Activated T-helper 2 cell treated with anti-CD3 and anti-CD28 coated beads, Interferon-gamma antibody, Interleukin-2, Interleukin-4, amounts not matched to agents 10 μg/mL and 5 μg/mL and 100 μg/mL, durations not matched to agents 14 hours and 24 hours and 36 hours (primary cell): ENCODE results near the gene IFIT2. TPM values are rescaled to one million over a fixed set of nuclear protein-coding genes. Genes with fewer than 3 reads are reported as not detected.
"Not testable (repeated sequence)": the region's sequence is repeated elsewhere in the genome, so short reads cannot be mapped to it uniquely, and the experiment has no call there.

Source experiments
- DNase-seq: peaks from one replicate; pipeline ENCODE4 v3.0.0; 2021; ENCODE audit warnings: low spot score
- H3K27ac Mint-ChIP-seq: one replicate; pipeline ENCODE4 v1.8.0; 2021; ENCODE audit warnings: mixed read lengths
- H3K27me3 Mint-ChIP-seq: one replicate; pipeline ENCODE4 v1.8.0; 2021; ENCODE audit warnings: low read depth, mixed read lengths
- H3K36me3 Mint-ChIP-seq: one replicate; pipeline ENCODE4 v1.8.0; 2021; ENCODE audit warnings: low read depth, mixed read lengths
- H3K4me1 Mint-ChIP-seq: one replicate; pipeline ENCODE4 v1.8.0; 2021; ENCODE audit warnings: low read depth, mixed read lengths
- H3K4me3 Mint-ChIP-seq: one replicate; pipeline ENCODE4 v1.8.0; 2021; ENCODE audit warnings: low read depth, mild to moderate bottlenecking, moderate library complexity, mixed read lengths
- H3K9me3 Mint-ChIP-seq: one replicate; pipeline ENCODE4 v1.8.0; 2021; ENCODE audit warnings: mixed read lengths
- intact Hi-C: fragments of 100-400 bp; cut with micrococcal nuclease; formaldehyde crosslinking; loops from one replicate; pipeline ENCODE4 v1.15.1; 2023
- total RNA-seq: library from RNA; stranded (reverse); gene quantifications from 2 replicates; pipeline ENCODE4 v1.2.3, GENCODE V29; 2022

The IFIT2 gene
- total RNA-seq, 1 donor from 2014 or later = 0.82 TPM

- H3K36me3 Mint-ChIP-seq = peaks cover 17% of the 10 kb centered on the region
- peaks cover 24% of the 10 kb centered on the region for H3K4me1 Mint-ChIP-seq
- H3K9me3 Mint-ChIP-seq = peaks cover 7% of the 10 kb centered on the region
- intact Hi-C loops = loop anchor here (5.0 kb wide), 1 partner anchor 88 kb away; the partner anchor contains the start of gene IFIT1
- H3K27ac Mint-ChIP-seq = no peak overlapping the region
- no peak overlapping the region for H3K4me3 Mint-ChIP-seq
- no peak for DNase-seq
- H3K27me3 Mint-ChIP-seq = peaks cover 13% of the 10 kb centered on the region
Measured at GRCh38 chr10:89304446-89304845, 2.6 kb downstream of the IFIT2 start.

GRCh38 chr10:89304925-89305324, 3.1 kb downstream of the IFIT2 start:
- intact Hi-C loops = loop anchor here (5.0 kb wide), 1 partner anchor 87 kb away; the partner anchor contains the start of gene IFIT1
- Mint-ChIP-seq H3K4me1 (peaks cover 24% of the 10 kb centered on the region), H3K27ac (no peak overlapping the region), H3K4me3 (no peak overlapping the region), H3K27me3 (peaks cover 15% of the 10 kb centered on the region), H3K9me3 (peaks cover 2% of the 10 kb centered on the region), H3K36me3 (peaks cover 16% of the 10 kb centered on the region)
- DNase-seq = no peak

GRCh38 chr10:89305766-89306433, 4.1 kb downstream of the IFIT2 start:
- no peak for DNase-seq
- peaks cover 23% of the 10 kb centered on the region for H3K4me1 Mint-ChIP-seq
- no peaks in the 10 kb centered on the region for H3K9me3 Mint-ChIP-seq
- H3K4me3 Mint-ChIP-seq = no peak overlapping the region
- H3K27ac Mint-ChIP-seq = no peak overlapping the region
- peaks cover 16% of the 10 kb centered on the region for H3K36me3 Mint-ChIP-seq
- H3K27me3 Mint-ChIP-seq = peaks cover 17% of the 10 kb centered on the region
- intact Hi-C loops = no loop called here

- no peaks in the 10 kb centered on the region for H3K9me3 Mint-ChIP-seq
- peaks cover 16% of the 10 kb centered on the region for H3K36me3 Mint-ChIP-seq
- no peak for DNase-seq
- H3K27me3 Mint-ChIP-seq = peaks cover 17% of the 10 kb centered on the region
- intact Hi-C loops = no loop called here
- H3K4me1 Mint-ChIP-seq = peaks cover 15% of the 10 kb centered on the region
- no peak overlapping the region for H3K27ac Mint-ChIP-seq
- no peak overlapping the region for H3K4me3 Mint-ChIP-seq
Measured at GRCh38 chr10:89306434-89307268, 4.8 kb downstream of the IFIT2 start.

GRCh38 chr10:89307269-89307577, 5.4 kb downstream of the IFIT2 start:
- peaks cover 16% of the 10 kb centered on the region for H3K36me3 Mint-ChIP-seq
- DNase-seq = no peak
- H3K9me3 Mint-ChIP-seq = no peaks in the 10 kb centered on the region
- H3K27me3 Mint-ChIP-seq = peaks cover 22% of the 10 kb centered on the region
- H3K4me3 Mint-ChIP-seq = no peak overlapping the region
- H3K27ac Mint-ChIP-seq = no peak overlapping the region
- intact Hi-C loops = no loop called here
- peaks cover 9% of the 10 kb centered on the region for H3K4me1 Mint-ChIP-seq

- DNase-seq = no peak
- no peak overlapping the region for H3K27ac Mint-ChIP-seq
- no peak overlapping the region for H3K4me3 Mint-ChIP-seq
- H3K36me3 Mint-ChIP-seq = peaks cover 16% of the 10 kb centered on the region
- H3K9me3 Mint-ChIP-seq = no peaks in the 10 kb centered on the region
- intact Hi-C loops = no loop called here
- H3K27me3 Mint-ChIP-seq = peaks cover 22% of the 10 kb centered on the region
- peaks cover under 1% of the 10 kb centered on the region for H3K4me1 Mint-ChIP-seq
Measured at GRCh38 chr10:89308266-89308665, 6.4 kb downstream of the IFIT2 start.

GRCh38 chr10:89308736-89309135, 6.9 kb downstream of the IFIT2 start:
- peaks cover 24% of the 10 kb centered on the region for H3K27me3 Mint-ChIP-seq
- H3K4me1 Mint-ChIP-seq = no peaks in the 10 kb centered on the region
- peaks cover 16% of the 10 kb centered on the region for H3K36me3 Mint-ChIP-seq
- DNase-seq = no peak
- no peaks in the 10 kb centered on the region for H3K9me3 Mint-ChIP-seq
- no peak overlapping the region for H3K27ac Mint-ChIP-seq
- H3K4me3 Mint-ChIP-seq = no peak overlapping the region
- intact Hi-C loops = no loop called here

GRCh38 chr10:89309156-89310055, 7.6 kb downstream of the IFIT2 start:
- intact Hi-C loops = no loop called here
- peaks cover 16% of the 10 kb centered on the region for H3K36me3 Mint-ChIP-seq
- no peaks in the 10 kb centered on the region for H3K4me1 Mint-ChIP-seq
- no peak for DNase-seq
- peaks cover 19% of the 10 kb centered on the region for H3K27me3 Mint-ChIP-seq
- H3K27ac Mint-ChIP-seq = no peak overlapping the region
- H3K4me3 Mint-ChIP-seq = no peak overlapping the region
- no peaks in the 10 kb centered on the region for H3K9me3 Mint-ChIP-seq

- peaks cover 16% of the 10 kb centered on the region for H3K36me3 Mint-ChIP-seq
- intact Hi-C loops = no loop called here
- H3K27me3 Mint-ChIP-seq = peaks cover 17% of the 10 kb centered on the region
- H3K4me3 Mint-ChIP-seq = no peak overlapping the region
- no peaks in the 10 kb centered on the region for H3K9me3 Mint-ChIP-seq
- H3K4me1 Mint-ChIP-seq = no peaks in the 10 kb centered on the region
- H3K27ac Mint-ChIP-seq = no peak overlapping the region
- no peak for DNase-seq
Measured at GRCh38 chr10:89310056-89310893, 8.4 kb downstream of the IFIT2 start.

GRCh38 chr10:89312973-89313372, 11.1 kb downstream of the IFIT2 start:
- no peaks in the 10 kb centered on the region for H3K36me3 Mint-ChIP-seq
- intact Hi-C loops = no loop called here
- H3K4me3 Mint-ChIP-seq = no peak overlapping the region
- H3K9me3 Mint-ChIP-seq = peaks cover 5% of the 10 kb centered on the region
- H3K4me1 Mint-ChIP-seq = no peaks in the 10 kb centered on the region
- H3K27ac Mint-ChIP-seq = no peak overlapping the region
- H3K27me3 Mint-ChIP-seq = peaks cover 31% of the 10 kb centered on the region
- no peak for DNase-seq

- no peak for DNase-seq
- Mint-ChIP-seq H3K36me3 (no peaks in the 10 kb centered on the region), H3K27me3 (peaks cover 44% of the 10 kb centered on the region), H3K27ac (no peak overlapping the region), H3K9me3 (peaks cover 5% of the 10 kb centered on the region), H3K4me3 (no peak overlapping the region), H3K4me1 (no peaks in the 10 kb centered on the region)
- intact Hi-C loops = no loop called here
Measured at GRCh38 chr10:89314676-89315075, 12.8 kb downstream of the IFIT2 start.

- H3K27me3 Mint-ChIP-seq = peaks cover 42% of the 10 kb centered on the region
- DNase-seq, H3K4me3 Mint-ChIP-seq, intact Hi-C loops, H3K27ac Mint-ChIP-seq, H3K36me3 Mint-ChIP-seq, H3K9me3 Mint-ChIP-seq, H3K4me1 Mint-ChIP-seq: not testable (repeated sequence)
Measured at GRCh38 chr10:89318047-89318446, 16.2 kb downstream of the IFIT2 start.
